H1 (cell line): ENCODE results near the gene TNFRSF18.

Experiments used
- ATF3 ChIP-seq: IDR thresholded peaks from 2 replicates; pipeline ENCODE4 v1.6.1; 2011; ENCODE audit warnings: low read depth, mild to moderate bottlenecking, low read length; ENCODE audit not compliant: insufficient read depth
- BRCA1 ChIP-seq: IDR thresholded peaks from 2 replicates; pipeline ENCODE4 v1.6.1; 2012; ENCODE audit warnings: low read depth, low read length, improper control_type of control experiment
- CREB1 ChIP-seq: IDR thresholded peaks from 2 replicates; pipeline ENCODE4 v1.6.1; 2012; ENCODE audit warnings: inconsistent platforms
- CTCF ChIP-seq, 3 experiments: IDR thresholded peaks; 1 replicate in 2 of 3; 2 replicates in 1 of 3; pipeline versions ENCODE4 v1.5.1 to v1.6.1; 2011; ENCODE audit warnings: low read length in 3 of 3, mild to moderate bottlenecking in 3 of 3, inconsistent platforms in 2 of 3, low read depth in 1 of 3, moderate library complexity in 1 of 3; ENCODE audit not compliant: insufficient read depth in 1 of 3; ENCODE audit errors: control extremely low read depth in 1 of 3
- PHF8 ChIP-seq: fragments of 200-600 bp; sonication (generic); conservative IDR thresholded peaks from 2 replicates; pipeline ENCODE4 v1.7.1; 2012; ENCODE audit warnings: low read depth, mild to moderate bottlenecking, inconsistent platforms, low read length, moderate library complexity
- POLR2AphosphoS5 ChIP-seq: IDR thresholded peaks from 2 replicates; pipeline ENCODE4 v1.6.1; 2011; ENCODE audit warnings: low read depth, low read length
- TBP ChIP-seq: IDR thresholded peaks from 2 replicates; pipeline ENCODE4 v1.6.1; 2011; ENCODE audit warnings: low read depth, low read length, improper control_type of control experiment

- TF ChIP-seq POLR2AphosphoS5 (no peak), TBP (no peak), CTCF (IDR thresholded peaks at IDR 0.05; ENCODE audit: control extremely low read depth in 1 of 3, insufficient read depth in 1 of 3, low read depth in 1 of 3, low read length in 3 of 3) (no peak), BRCA1 (no peak), PHF8 (no peak), ATF3 (no peak), CREB1 (no peak)
These were observed 38.4 kb downstream of the TNFRSF18 start for GRCh38 chr1:1167841-1168450.
